Adrenal gland (tissue), 12 donors: Measurements from ENCODE around the gene UGT2B10. TPM values are rescaled to one million over a fixed set of nuclear protein-coding genes. Genes with fewer than 3 reads are reported as not detected.
"Not testable (repeated sequence)": the region's sequence is repeated elsewhere in the genome, so short reads cannot be mapped to it uniquely, and the experiment has no call there.

Experiments
- DNase-seq, 7 donors: peaks; one replicate each; pipeline ENCODE4 v3.0.0-alpha.2; 2019 to 2020
- H3K27ac ChIP-seq, 5 donors: fragments of 200-600 bp; sonication (generic) in 4 of 5; 1 replicate in 3 of 5; 2 replicates in 2 of 5; pipeline versions ENCODE4 v1.5.1 to v1.8.0; 2016 to 2020; ENCODE audit warnings: mild to moderate bottlenecking in 1 of 5
- H3K27me3 ChIP-seq: fragments of 200-600 bp; 2 replicates; pipeline ENCODE4 v1.8.0; 2021
- H3K36me3 ChIP-seq, 2 donors: fragments of 200-600 bp; replicated peaks in 1 of 2; 1 replicate in 1 of 2; 2 replicates in 1 of 2; pipeline versions ENCODE4 v1.5.1 to v1.8.0; 2018 to 2022
- H3K4me1 ChIP-seq, 2 donors: fragments of 200-600 bp; replicated peaks in 1 of 2; 1 replicate in 1 of 2; 2 replicates in 1 of 2; pipeline versions ENCODE4 v1.5.1 to v1.8.0; 2018 to 2021
- H3K4me3 ChIP-seq, 4 donors: fragments of 200-600 bp; sonication (generic) in 3 of 4; one replicate each; pipeline ENCODE4 v1.5.1; 2016 to 2018
- H3K9me3 ChIP-seq, 3 donors: fragments of 200-600 bp; sonication (generic) in 1 of 3; replicated peaks in 1 of 3; 1 replicate in 2 of 3; 2 replicates in 1 of 3; pipeline versions ENCODE4 v1.5.1 to v1.8.0; 2016 to 2021
- CTCF ChIP-seq, 6 experiments: fragments of 450-650 bp in 4 of 6; fragments of 200-600 bp in 2 of 6; sonication (generic) in 1 of 6; IDR thresholded peaks; 1 replicate in 5 of 6; 2 replicates in 1 of 6; pipeline versions ENCODE4 v1.5.1 to v1.8.0; 2016 to 2021; ENCODE audit warnings: antibody characterized with exemption in 6 of 6, mild to moderate bottlenecking in 2 of 6, moderate library complexity in 1 of 6
- POLR2A ChIP-seq, 2 donors: fragments of 450-650 bp; IDR thresholded peaks; one replicate each; pipeline ENCODE4 v1.6.1; 2017; ENCODE audit warnings: antibody characterized with exemption in 2 of 2, mild to moderate bottlenecking in 2 of 2, moderate library complexity in 1 of 2
- WGBS, 4 donors: extraction: QIAGEN DNeasy Blood & Tissue Kit in 2 of 4; methylation state at CpG; one replicate each; pipeline versions ENCODE4 v1.1.5 to v1.1.7; 2013 to 2017; 5-methylcytosine and 5-hydroxymethylcytosine counted together
- intact Hi-C, 2 donors: fragments of 100-400 bp; cut with DNase I; formaldehyde crosslinking; loops; one replicate each; pipeline versions ENCODE4 v1.14.1 to v1.15.0; 2022 to 2023
- polyA plus RNA-seq, 3 donors: library from polyadenylated mRNA; stranded (reverse); fragments of 200-250 nt in 2 of 3; fragments of 350-450 nt in 1 of 3; fragmentation: Illumina TruSeq in 1 of 3; extraction: RNeasy Lipid Tissue Mini Kit (QIAGEN cat#74804) in 1 of 3; gene quantifications; one replicate each; pipeline ENCODE4 v1.2.3, GENCODE V29; 2013 to 2014
- total RNA-seq, 9 donors: library from RNA; depleted of rRNA in 4 of 9; stranded (reverse); fragments of >200 nt in 4 of 9; fragments of 120-200 nt in 1 of 9; fragmentation: NEBNext Ultra II Directional in 1 of 9; extraction: Animal tissue kit (Norgen Biotek cat#: 25700) in 1 of 9; gene quantifications; one replicate each; pipeline versions ENCODE4 v1.1.0 to v1.2.4, GENCODE V29; 2013 to 2023
- donor health status: healthy with polysubstance abuse.
- donor health status: Bipolar disorder and iron deficiency.
- donor health status: DM: yes; HTN: yes; CAD: no.
- donor health status: DM: no; HTN: no; CAD: no.
- donor health status: DM: no; HTN: no; CAD: no.
- donor health status: DM: yes; HTN: yes; CAD: no.

Gene UGT2B10
- total and polyA plus RNA-seq, 12 donors = 0.15 to 0.22 TPM; not detected in 10

GRCh38 chr4:68817386-68817785, 1.6 kb downstream of the UGT2B10 start:
- Histone ChIP-seq H3K4me3 (no peak overlapping the region), H3K27ac (no peak overlapping the region), H3K9me3 (no peaks in the 10 kb centered on the region), H3K4me1 (no peaks in the 10 kb centered on the region), H3K36me3 (no peaks in the 10 kb centered on the region), H3K27me3 (no peaks in the 10 kb centered on the region)
- 31 to 81% (median 65%) methylated on average over 2 of the region's 2 CpGs for WGBS, 4 donors
- no peak for TF ChIP-seq CTCF (IDR thresholded peaks at IDR 0.05)
- TF ChIP-seq POLR2A (IDR thresholded peaks at IDR 0.05) = no peak
- intact Hi-C loops = no loop called here
- no peak for DNase-seq

GRCh38 chr4:68818030-68818462, 2.3 kb downstream of the UGT2B10 start:
- H3K36me3 ChIP-seq, DNase-seq, H3K9me3 ChIP-seq, H3K27ac ChIP-seq, H3K4me3 ChIP-seq, intact Hi-C loops, H3K4me1 ChIP-seq, H3K27me3 ChIP-seq: not testable (repeated sequence)
- 57 to 67% (median 62%) methylated on average over 3 of the region's 3 CpGs for WGBS, 4 donors

DNA sequence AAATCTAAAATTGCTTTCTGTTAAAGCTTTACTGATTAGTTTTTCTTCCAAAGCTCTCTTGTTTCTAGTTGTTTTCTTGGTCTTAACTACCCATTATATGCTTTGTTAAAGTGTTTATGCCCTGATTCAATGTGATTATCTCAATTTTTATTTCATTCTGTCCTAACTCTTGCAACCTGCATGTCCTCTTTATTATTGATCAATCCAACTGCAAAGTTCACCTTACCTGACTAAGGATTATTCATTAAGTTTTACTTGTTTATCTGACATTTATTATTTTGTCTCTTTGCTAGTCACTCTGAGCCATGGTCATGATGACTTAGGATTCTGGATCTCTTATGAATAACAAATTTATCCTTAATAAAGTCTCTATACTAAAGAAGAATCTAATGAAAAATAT, 15.8 kb downstream of the UGT2B10 start:
- Histone ChIP-seq H3K36me3 (no peaks in the 10 kb centered on the region), H3K27ac (no peak overlapping the region), H3K4me1 (no peaks in the 10 kb centered on the region), H3K27me3 (no peaks in the 10 kb centered on the region), H3K4me3 (no peak overlapping the region), H3K9me3 (no peaks in the 10 kb centered on the region)
- intact Hi-C loops = no loop called here
- DNase-seq = no peak
- TF ChIP-seq POLR2A (IDR thresholded peaks at IDR 0.05) (no peak), CTCF (IDR thresholded peaks at IDR 0.05) (no peak)

- H3K27me3 ChIP-seq = no peaks in the 10 kb centered on the region
- TF ChIP-seq CTCF (IDR thresholded peaks at IDR 0.05) (no peak), POLR2A (IDR thresholded peaks at IDR 0.05) (no peak)
- DNase-seq = no peak
- WGBS, 4 donors = 49 to 62% (median 56%) methylated on average over 3 of the region's 3 CpGs
- H3K27ac ChIP-seq = no peak overlapping the region
- no peak overlapping the region for H3K4me3 ChIP-seq
- no peaks in the 10 kb centered on the region for H3K9me3 ChIP-seq
- intact Hi-C loops = no loop called here
- H3K4me1 ChIP-seq = no peaks in the 10 kb centered on the region
- H3K36me3 ChIP-seq = no peaks in the 10 kb centered on the region
These were observed 34.5 kb downstream of the UGT2B10 start for GRCh38 chr4:68850293-68850692.

DNA sequence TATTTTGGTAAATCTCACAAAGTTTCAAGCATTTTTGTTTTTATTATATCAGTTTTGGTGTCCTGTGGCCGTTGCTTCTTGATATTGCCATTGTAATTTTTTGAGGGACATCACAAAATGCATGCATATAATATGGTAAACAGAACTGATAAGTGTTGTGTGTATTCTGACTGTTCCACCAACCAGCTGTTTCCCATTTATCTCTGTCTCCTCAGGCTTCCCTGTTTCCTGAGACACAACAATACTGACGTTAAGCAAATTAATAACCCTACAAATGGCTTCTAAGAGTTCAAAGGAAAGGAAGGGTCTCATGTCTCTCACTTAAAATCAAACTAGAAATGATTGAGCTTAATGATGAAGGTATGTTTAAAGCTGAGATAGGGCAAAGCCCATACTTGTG, 40.0 kb downstream of the UGT2B10 start:
- intact Hi-C loops = no loop called here
- Histone ChIP-seq H3K27ac (no peak overlapping the region), H3K27me3 (no peaks in the 10 kb centered on the region), H3K4me1 (no peaks in the 10 kb centered on the region), H3K36me3 (no peaks in the 10 kb centered on the region), H3K9me3 (no peaks in the 10 kb centered on the region), H3K4me3 (no peak overlapping the region)
- TF ChIP-seq POLR2A (IDR thresholded peaks at IDR 0.05) = no peak
- no peak for TF ChIP-seq CTCF (IDR thresholded peaks at IDR 0.05)
- WGBS, 4 donors = 22 to 40% (median 24%) methylated on average over 2 of the region's 2 CpGs
- DNase-seq = no peak
